Prostate gland (tissue), 2 donors: ENCODE data around the gene ADAMTS7. TPM values are rescaled to one million over a fixed set of nuclear protein-coding genes. Genes with fewer than 3 reads are reported as not detected.
"Not testable (repeated sequence)": the region's sequence is repeated elsewhere in the genome, so short reads cannot be mapped to it uniquely, and the experiment has no call there.

Source experiments
- DNase-seq: peaks from one replicate; pipeline ENCODE4 v3.0.0-alpha.2; 2019; ENCODE audit warnings: low spot score
- H3K27ac ChIP-seq, 2 donors: fragments of 200-600 bp; sonication (generic); 2 replicates each; pipeline ENCODE4 v1.5.1; 2017 to 2019
- H3K27me3 ChIP-seq: fragments of 200-600 bp; sonication (generic); replicated peaks from 2 replicates; pipeline ENCODE4 v1.5.1; 2019; ENCODE audit not compliant: insufficient read depth
- H3K36me3 ChIP-seq, 2 donors: fragments of 200-600 bp; sonication (generic); 1 replicate in 1 of 2; 2 replicates in 1 of 2; pipeline versions ENCODE4 v1.5.1 to v1.8.1; 2017 to 2019
- H3K4me1 ChIP-seq: fragments of 200-600 bp; sonication (generic); replicated peaks from 2 replicates; pipeline ENCODE4 v1.5.1; 2019
- H3K4me3 ChIP-seq, 2 donors: fragments of 200-600 bp; sonication (generic); 2 replicates each; pipeline ENCODE4 v1.5.1; 2017 to 2019
- H3K9me3 ChIP-seq: fragments of 200-600 bp; sonication (generic); 2 replicates; pipeline ENCODE4 v1.5.1; 2017
- POLR2A ChIP-seq: fragments of 450-650 bp; IDR thresholded peaks from one replicate; pipeline ENCODE4 v1.6.1; 2016; ENCODE audit warnings: antibody characterized with exemption, mild to moderate bottlenecking
- POLR2AphosphoS5 ChIP-seq: sonication (generic); formaldehyde crosslinking; IDR thresholded peaks from one replicate; pipeline ENCODE4 v1.6.1; 2017; ENCODE audit warnings: antibody characterized with exemption
- WGBS: methylation state at CpG from one replicate; pipeline ENCODE4 v1.1.5; 2018; 5-methylcytosine and 5-hydroxymethylcytosine counted together
- intact Hi-C: fragments of 100-400 bp; cut with DNase I; formaldehyde crosslinking; loops from one replicate; pipeline ENCODE4 v1.14.2; 2022
- total RNA-seq, 2 donors: library from RNA; depleted of rRNA; stranded (reverse); fragments of >200 nt; gene quantifications; one replicate each; pipeline ENCODE4 v1.1.0, GENCODE V29; 2016
- TF ChIP-seq, protein P1 (sequence below), 4 experiments: fragments of 200-600 bp in 2 of 4; fragments of 450-650 bp in 2 of 4; sonication (generic) in 2 of 4; IDR thresholded peaks; 1 replicate in 3 of 4; 2 replicates in 1 of 4; pipeline ENCODE4 v1.5.1; 2016 to 2019; ENCODE audit warnings: antibody characterized with exemption in 4 of 4, mild to moderate bottlenecking in 2 of 4, moderate library complexity in 2 of 4

ADAMTS7 gene
- total RNA-seq, 2 donors from 2014 or later = 1.6 to 7.8 TPM

GRCh38 chr15:78763796-78764241 lies 47.4 kb downstream of the ADAMTS7 start:
- TF ChIP-seq POLR2AphosphoS5 (no peak), POLR2A (no peak)
- TF ChIP-seq, protein P1, sequence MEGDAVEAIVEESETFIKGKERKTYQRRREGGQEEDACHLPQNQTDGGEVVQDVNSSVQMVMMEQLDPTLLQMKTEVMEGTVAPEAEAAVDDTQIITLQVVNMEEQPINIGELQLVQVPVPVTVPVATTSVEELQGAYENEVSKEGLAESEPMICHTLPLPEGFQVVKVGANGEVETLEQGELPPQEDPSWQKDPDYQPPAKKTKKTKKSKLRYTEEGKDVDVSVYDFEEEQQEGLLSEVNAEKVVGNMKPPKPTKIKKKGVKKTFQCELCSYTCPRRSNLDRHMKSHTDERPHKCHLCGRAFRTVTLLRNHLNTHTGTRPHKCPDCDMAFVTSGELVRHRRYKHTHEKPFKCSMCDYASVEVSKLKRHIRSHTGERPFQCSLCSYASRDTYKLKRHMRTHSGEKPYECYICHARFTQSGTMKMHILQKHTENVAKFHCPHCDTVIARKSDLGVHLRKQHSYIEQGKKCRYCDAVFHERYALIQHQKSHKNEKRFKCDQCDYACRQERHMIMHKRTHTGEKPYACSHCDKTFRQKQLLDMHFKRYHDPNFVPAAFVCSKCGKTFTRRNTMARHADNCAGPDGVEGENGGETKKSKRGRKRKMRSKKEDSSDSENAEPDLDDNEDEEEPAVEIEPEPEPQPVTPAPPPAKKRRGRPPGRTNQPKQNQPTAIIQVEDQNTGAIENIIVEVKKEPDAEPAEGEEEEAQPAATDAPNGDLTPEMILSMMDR (IDR thresholded peaks at IDR 0.05) = no peak
- no peaks in the 10 kb centered on the region for H3K36me3 ChIP-seq
- no peaks in the 10 kb centered on the region for H3K27me3 ChIP-seq
- WGBS = 73% methylated on average over 18 of the region's 26 CpGs
- H3K4me1 ChIP-seq = no peaks in the 10 kb centered on the region
- H3K27ac ChIP-seq = no peak overlapping the region
- intact Hi-C loops = no loop called here
- H3K4me3 ChIP-seq = no peak overlapping the region
- no peaks in the 10 kb centered on the region for H3K9me3 ChIP-seq
- DNase-seq = no peak

- Histone ChIP-seq H3K4me3 (no peak overlapping the region), H3K4me1 (no peaks in the 10 kb centered on the region), H3K27me3 (no peaks in the 10 kb centered on the region), H3K9me3 (no peaks in the 10 kb centered on the region), H3K36me3 (no peaks in the 10 kb centered on the region), H3K27ac (no peak overlapping the region)
- 92% methylated on average over 29 of the region's 29 CpGs for WGBS
- TF ChIP-seq POLR2AphosphoS5 (no peak), POLR2A (no peak)
- TF ChIP-seq, protein P1 (IDR thresholded peaks at IDR 0.05) = no peak
- intact Hi-C loops = no loop called here
- DNase-seq = no peak
Measured at GRCh38 chr15:78762985-78763795, 48.1 kb downstream of the ADAMTS7 start.

DNA sequence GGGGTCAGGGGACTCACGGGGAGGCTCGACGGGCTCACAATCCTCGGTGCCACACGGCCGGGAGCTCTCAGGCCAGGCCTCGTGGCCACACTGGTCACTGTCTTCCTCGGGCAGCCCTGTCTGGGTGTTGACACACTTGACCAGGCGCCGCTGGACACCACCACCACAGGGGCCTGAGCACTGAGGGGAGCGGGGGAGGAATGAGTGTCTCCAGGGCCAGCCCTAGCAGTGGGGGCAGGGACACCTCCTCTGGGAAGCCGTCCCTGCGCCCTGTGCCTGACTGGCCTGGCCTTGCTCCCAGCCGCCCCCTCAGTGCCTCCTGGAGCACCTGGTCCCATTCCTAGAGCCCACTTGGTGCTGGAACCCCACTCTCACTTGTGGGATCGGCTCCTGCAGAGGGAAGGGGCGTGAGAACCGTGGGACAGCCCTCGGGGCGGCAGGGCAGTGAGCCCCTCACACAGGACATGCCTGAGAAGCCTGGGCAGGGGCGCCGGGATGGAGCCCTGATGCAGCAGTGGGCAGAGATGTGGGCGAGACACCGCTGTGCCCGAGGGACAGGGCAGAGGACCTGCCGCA lies 48.8 kb downstream of the ADAMTS7 start:
- H3K4me3 ChIP-seq, H3K36me3 ChIP-seq, DNase-seq, H3K4me1 ChIP-seq, H3K27ac ChIP-seq, intact Hi-C loops, H3K9me3 ChIP-seq, H3K27me3 ChIP-seq: not testable (repeated sequence)
- WGBS = 92% methylated on average over 3 of the region's 25 CpGs

GRCh38 chr15:78761891-78762385 lies 49.3 kb downstream of the ADAMTS7 start:
- no peak for DNase-seq
- Histone ChIP-seq H3K9me3 (no peaks in the 10 kb centered on the region), H3K27ac (no peak overlapping the region), H3K27me3 (no peaks in the 10 kb centered on the region), H3K4me3 (no peak overlapping the region), H3K4me1 (no peaks in the 10 kb centered on the region), H3K36me3 (no peaks in the 10 kb centered on the region)
- WGBS = 90% methylated on average over 3 of the region's 3 CpGs
- intact Hi-C loops = no loop called here
- TF ChIP-seq POLR2A (no peak), POLR2AphosphoS5 (no peak)
- TF ChIP-seq, protein P1 (IDR thresholded peaks at IDR 0.05) = no peak

DNA sequence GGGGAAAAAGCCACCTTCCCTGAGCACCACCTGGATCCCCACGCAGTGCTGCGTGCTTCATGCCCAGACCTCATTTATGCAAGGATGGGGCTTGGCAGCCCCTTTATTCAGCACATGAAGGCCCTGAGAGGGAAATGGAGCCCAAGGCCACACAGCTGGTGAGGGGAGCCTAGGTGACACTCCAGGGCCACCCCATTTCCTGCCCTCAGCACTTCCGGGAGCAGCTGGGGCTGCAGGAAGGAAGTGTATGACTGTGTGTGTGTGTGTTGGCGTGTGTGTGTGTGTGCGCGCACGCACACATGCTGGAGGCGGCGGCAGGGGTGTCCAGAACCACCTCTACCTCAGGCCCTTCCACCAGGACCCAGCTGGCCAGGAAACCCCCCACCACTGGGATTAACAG lies 49.8 kb downstream of the ADAMTS7 start:
- H3K4me3 ChIP-seq, H3K4me1 ChIP-seq, H3K9me3 ChIP-seq, H3K36me3 ChIP-seq, H3K27me3 ChIP-seq, intact Hi-C loops, H3K27ac ChIP-seq, DNase-seq: not testable (repeated sequence)
- WGBS = 78% methylated on average over 9 of the region's 9 CpGs

GRCh38 chr15:78761020-78761419 lies 50.2 kb downstream of the ADAMTS7 start:
- Histone ChIP-seq H3K36me3 (no peaks in the 10 kb centered on the region), H3K27me3 (no peaks in the 10 kb centered on the region), H3K4me3 (no peak overlapping the region), H3K9me3 (no peaks in the 10 kb centered on the region), H3K4me1 (no peaks in the 10 kb centered on the region), H3K27ac (no peak overlapping the region)
- WGBS = 96% methylated on average over 8 of the region's 8 CpGs
- TF ChIP-seq POLR2AphosphoS5 (no peak), POLR2A (no peak)
- TF ChIP-seq, protein P1 (IDR thresholded peaks at IDR 0.05) = no peak
- DNase-seq = no peak
- intact Hi-C loops = no loop called here

DNA sequence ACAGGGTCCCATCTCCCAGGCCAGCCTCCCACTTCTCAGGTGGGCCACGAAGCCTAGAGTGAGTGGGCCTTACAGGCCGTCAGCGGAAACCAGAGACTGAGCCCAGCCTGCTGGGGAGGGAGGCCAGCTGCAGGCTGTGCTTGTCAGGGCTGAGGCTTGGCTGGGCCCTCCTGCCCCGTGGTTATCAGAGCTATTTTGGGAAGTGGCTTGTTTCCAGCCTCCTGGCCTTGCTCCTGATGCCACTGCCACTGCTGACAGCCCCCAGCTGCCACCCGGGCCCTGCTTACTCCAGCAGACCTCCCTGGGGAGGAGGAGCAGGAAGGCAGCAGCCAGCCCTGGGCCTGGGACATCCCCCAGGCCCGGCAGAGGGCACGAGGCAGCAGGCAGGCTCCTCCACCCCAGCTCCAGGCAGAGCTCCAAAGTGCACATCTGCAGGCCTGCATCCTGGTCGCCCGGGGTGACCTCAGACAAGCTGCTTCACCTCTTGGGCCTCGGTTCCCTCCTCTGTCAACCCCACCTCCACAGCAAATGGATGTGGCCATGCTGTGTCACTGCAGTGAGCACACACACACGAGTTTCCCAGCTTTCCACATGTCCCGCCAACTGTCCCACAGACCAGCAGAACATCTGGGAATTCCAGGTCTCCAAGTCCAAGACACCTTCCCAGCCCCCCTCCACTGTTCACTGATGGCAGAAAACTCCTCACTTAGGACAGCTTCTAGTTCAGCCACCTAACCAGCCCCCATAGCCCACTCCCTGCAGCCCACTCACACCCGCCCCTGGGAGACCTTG lies 51.0 kb downstream of the ADAMTS7 start:
- H3K9me3 ChIP-seq, H3K4me3 ChIP-seq, DNase-seq, H3K4me1 ChIP-seq, H3K27ac ChIP-seq, intact Hi-C loops, H3K36me3 ChIP-seq, H3K27me3 ChIP-seq: not testable (repeated sequence)
- 38% methylated on average over 11 of the region's 13 CpGs for WGBS
